NCI-H1105 (cell line): ENCODE data around the gene EPB41L5.
"Not testable (repeated sequence)": the region's sequence is repeated elsewhere in the genome, so short reads cannot be mapped to it uniquely, and the experiment has no call there.

Source experiments
- DNase-seq: peaks from one replicate; lab custom pipeline; 2025; lab: John Stamatoyannopoulos, UW

Gene EPB41L5

DNA sequence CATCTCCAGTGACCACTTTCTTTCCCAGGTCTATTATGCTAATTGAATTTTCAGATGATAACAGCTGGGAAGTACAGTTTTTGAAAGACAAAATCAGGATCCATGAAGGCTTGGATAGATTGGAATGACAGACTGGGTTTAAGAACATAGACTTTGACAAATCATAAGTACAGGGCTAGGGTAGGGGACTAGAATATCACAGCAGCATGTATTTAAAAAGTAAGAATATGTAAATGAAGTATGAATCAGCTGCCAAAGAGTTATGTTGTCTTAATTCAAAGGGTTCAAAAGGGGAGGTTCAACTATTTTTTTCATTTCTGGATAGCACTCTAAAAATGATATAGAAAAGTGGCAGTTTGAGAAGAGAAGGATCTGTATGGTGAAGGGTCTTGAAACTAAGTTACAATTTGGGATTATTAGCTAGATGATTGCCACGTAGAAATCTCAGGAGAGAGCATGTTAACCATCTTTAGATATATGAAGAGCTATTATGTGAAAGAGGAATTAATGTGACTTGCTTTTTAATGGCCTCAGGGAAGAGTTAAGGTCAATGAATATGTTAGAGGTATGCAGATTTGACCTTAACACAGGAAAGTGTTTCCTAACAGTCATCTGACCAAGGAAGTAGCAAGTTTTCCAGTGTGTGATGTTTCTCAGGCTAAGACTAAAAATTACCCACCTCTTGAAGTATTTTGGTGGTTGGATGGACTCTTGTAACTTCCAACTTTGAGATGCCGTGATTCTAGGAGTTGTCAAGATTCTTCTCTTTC is 128.6 kb downstream of the EPB41L5 start:
- DNase-seq = no peak

- no peak for DNase-seq
These were observed 129.8 kb downstream of the EPB41L5 start for GRCh38 chr2:120142528-120143219.

GRCh38 chr2:120148229-120148628 is 135.4 kb downstream of the EPB41L5 start:
- DNase-seq = no peak

- no peak for DNase-seq
These were observed 135.8 kb downstream of the EPB41L5 start for GRCh38 chr2:120148669-120149068.

DNA sequence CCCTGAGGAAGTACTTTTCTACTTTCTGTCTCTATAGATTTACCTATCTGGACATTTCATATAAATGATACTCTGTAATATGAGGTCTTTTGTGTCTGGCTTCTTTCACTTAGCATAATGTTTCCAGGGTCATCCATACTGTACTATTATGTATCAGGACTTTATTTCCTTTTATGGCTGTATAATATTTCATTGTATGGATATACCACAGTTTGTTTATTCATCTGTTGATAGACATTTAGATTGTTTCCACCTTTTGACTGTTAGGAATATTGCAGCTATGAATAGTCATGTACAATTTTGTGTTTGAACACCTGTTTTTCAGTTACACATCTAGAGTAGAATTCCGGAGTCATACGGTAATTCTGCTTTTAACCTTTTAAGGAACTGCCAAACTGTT is 136.5 kb downstream of the EPB41L5 start:
- no peak for DNase-seq

DNA sequence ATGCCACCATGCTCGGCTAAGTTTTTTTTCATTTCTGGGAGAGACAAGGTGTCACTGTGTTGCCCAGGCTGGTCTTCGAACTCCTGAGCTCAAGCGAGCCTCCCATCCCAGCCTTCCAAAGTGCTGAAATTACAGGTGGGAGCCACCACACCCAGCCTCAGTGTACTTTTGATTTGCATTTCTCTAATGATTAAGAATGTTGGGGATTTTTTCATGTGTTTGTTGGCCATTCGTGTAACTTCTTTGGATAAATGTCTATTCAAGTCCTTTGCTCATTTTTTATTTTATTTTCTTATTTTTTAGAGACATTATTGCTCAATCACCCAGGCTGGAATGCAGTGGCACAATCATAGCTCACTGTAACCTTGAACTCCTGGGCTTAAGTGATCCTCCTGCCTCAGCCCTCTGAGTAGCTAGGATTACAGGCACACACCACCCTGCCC is 137.2 kb downstream of the EPB41L5 start:
- DNase-seq = no peak

DNA sequence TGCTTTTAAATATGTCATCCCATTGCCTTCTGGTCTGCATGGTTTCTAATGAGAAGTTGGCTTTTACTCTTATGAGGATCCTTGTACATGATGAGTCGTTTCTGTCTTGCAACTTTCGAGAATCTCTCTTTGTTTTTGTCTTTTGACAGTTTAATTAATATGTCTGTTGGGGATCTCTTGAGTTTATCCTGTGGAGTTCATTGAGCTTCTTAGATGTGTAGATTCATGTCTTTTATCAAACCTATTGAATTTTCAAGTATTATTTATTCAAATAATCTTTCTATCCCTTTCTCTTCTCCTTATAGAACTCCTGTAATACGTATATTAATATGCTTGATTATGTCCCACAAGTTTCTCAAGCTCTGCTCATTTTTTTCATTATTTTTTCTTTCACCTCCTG is 142.4 kb downstream of the EPB41L5 start:
- DNase-seq = no peak

GRCh38 chr2:120158658-120159057 is 145.8 kb downstream of the EPB41L5 start:
- not testable (repeated sequence) for DNase-seq

- DNase-seq = no peak
These were observed 148.3 kb downstream of the EPB41L5 start for GRCh38 chr2:120161190-120161589.

- no peak for DNase-seq
These were observed 149.8 kb downstream of the EPB41L5 start for GRCh38 chr2:120162716-120163115.

DNA sequence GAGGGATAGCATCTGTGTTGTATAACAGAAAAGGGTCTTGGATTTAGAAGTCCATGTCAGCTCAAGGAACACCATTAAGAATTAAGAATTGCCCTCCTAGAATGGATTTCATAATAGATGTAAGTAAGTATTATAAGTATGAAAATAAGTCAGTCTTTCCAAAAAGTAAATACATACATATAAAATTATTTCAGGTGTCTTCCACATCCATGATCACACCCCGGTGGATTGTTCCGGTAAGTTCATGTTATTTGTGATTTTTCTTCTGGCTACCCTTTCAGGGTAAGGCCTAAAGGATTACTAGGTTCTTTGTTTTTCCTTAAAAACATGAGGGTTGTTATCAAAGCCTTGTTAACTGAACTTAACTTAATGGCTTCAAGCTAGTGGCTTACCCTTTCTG is 154.4 kb downstream of the EPB41L5 start:
- no peak for DNase-seq

DNA sequence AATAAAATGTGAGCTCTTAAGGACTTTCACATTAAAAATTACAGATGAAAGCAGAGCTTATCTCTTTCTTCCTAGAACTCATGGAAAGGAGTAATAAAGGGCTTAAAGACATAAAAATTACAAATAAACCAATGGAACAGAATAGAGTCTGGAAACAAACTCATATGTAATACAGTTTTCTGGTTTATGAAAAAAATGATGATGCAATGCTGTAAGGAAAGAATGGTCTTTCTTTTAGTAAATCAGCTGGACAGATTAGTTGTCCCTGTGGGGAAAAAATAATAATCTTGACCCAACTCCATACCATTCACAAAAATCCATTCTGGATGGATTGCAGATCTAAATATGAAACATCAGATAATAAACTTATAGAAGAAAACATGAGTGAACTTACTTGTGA is 156.1 kb downstream of the EPB41L5 start:
- no peak for DNase-seq

- DNase-seq = peak; percentile 61
These were observed 162.2 kb downstream of the EPB41L5 start for GRCh38 chr2:120174963-120175581.

DNA sequence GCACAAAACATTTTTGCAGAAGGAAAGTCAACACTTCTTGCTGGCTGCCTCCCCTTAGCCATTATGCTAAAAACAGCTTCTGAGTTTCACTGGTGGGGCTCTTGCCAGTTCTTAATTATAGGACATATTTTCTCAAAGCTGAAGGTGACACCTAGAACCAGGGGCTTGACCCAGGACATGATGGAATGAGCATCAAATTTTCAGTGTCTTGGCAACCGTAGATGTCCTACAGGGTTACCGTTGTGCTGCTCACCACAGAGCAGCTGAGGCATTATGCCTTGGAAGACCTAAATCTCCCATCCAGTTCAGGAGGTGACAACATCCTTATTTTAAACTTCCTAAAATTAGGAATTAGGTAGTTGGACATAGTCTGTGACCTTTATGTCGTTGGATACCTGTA is 163.6 kb downstream of the EPB41L5 start:
- DNase-seq = no peak

DNA sequence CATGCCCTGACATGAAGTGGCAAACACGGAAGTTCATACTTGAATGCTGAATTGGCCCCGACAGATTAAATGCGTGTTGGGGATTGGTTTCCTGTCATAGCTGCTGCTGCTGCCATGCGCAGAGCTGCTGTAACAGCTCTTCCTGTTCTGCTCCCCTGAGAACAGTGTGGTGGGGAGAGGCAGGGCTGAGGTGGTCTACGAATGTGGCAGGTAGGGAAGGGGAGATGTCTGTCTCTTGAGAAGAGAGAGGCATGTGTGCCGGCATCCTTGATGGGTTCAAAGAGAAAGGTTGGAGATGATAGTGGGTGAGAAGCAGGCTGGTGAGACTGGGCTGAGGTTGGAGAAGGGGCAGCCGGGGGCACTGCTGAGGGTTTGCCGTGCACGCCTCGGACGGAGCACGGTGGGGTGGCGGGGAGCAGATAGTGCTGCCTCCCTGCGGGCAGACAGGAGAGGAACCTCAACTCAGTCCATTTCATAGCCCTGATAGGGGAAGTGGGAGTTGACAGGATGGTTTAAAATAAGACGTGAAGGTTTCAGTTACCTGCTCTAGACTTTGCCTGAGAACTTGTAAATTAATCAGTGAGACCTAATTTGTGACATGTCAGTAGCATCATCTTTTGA is 164.2 kb downstream of the EPB41L5 start:
- no peak for DNase-seq

- DNase-seq = no peak
These were observed 165.1 kb downstream of the EPB41L5 start for GRCh38 chr2:120177973-120178372.

DNA sequence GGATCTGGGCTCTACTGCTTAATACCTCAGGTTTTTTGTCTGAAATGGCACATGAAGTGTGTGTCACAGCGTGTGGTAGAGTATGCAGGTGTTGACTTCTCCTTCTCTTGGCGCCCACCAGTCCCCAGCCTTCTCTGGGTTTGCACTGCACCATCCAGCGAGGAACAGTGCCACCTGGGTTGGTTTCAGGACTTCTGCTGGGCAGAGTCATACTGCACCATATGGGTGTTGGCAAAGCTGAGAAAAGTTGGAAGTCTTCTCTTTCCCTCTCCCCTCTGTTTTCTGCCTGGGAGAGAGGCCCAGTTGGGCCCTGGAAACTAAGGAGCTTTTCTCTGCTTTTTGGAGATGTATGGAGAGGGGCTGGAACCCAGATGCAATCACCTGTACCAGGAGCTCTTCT is 166.5 kb downstream of the EPB41L5 start:
- DNase-seq = no peak

- DNase-seq = no peak
These were observed 167.2 kb downstream of the EPB41L5 start for GRCh38 chr2:120180066-120180465.

GRCh38 chr2:120182019-120182560 is 169.2 kb downstream of the EPB41L5 start:
- no peak for DNase-seq

GRCh38 chr2:120189189-120189588 is 176.3 kb downstream of the EPB41L5 start:
- no peak for DNase-seq

GRCh38 chr2:120192280-120192679 is 179.4 kb downstream of the EPB41L5 start:
- no peak for DNase-seq

DNA sequence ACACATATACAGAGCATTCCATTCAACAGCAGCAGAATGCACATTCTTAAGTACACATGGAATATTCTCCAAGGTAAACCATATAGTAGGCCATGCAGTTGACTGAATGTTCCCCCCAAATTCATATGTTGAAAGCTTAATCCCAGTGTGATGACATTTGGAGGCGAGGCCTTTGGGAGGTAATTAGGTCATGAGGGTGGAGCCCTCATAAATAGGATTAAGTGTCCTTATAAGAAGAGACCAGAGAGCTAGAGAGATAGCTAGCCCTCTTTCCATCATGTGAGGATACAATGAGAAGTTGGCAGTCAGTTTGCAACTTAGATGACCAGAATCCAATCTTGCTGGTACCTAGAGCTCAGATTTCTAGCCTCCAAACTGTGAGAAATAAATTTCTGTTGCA is 182.7 kb downstream of the EPB41L5 start:
- no peak for DNase-seq
